Measurements from ENCODE around the gene CPLX3.

The CPLX3 gene

DNA sequence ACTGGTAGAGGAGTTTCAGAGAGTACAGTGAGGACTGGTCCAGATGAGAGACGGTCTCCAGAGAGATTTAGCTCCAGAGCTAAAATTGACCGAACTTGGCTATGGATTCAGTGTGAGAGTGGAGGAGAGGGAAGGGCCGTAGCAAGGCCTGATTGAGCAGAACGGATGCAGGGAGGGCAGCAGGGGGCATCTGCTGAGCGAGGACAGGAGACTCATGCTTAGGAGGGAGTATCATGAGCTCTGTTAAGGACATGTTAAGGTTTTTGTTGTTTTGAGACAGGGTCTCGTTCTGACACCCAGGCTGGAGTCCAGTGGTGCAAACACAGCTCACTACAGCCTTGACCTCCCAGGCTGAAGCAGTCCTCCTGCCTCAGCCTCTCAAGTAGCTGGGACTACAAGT, 21.5 kb upstream of the CPLX3 start:
- DNase-seq: no peak

DNA sequence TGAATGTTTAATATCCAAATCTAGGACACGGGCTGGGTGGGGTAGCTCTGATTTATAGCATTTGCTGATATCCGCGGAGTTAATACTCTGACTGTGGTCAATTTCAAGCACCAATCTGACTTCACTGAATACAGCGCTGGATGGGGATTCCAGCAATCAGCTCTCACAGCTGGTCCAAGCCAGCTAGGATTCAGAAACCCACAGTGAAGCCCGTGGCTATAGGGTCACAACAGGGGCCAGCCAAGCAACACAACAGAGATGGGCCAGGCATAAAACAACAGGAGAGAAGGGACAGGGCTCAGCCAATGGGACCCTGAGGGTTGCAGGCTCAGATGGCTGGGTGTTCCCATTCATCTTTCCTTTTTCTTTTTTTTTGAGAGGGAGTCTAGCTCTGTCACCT, 19.1 kb upstream of the CPLX3 start:
- DNase-seq: no peak

DNA sequence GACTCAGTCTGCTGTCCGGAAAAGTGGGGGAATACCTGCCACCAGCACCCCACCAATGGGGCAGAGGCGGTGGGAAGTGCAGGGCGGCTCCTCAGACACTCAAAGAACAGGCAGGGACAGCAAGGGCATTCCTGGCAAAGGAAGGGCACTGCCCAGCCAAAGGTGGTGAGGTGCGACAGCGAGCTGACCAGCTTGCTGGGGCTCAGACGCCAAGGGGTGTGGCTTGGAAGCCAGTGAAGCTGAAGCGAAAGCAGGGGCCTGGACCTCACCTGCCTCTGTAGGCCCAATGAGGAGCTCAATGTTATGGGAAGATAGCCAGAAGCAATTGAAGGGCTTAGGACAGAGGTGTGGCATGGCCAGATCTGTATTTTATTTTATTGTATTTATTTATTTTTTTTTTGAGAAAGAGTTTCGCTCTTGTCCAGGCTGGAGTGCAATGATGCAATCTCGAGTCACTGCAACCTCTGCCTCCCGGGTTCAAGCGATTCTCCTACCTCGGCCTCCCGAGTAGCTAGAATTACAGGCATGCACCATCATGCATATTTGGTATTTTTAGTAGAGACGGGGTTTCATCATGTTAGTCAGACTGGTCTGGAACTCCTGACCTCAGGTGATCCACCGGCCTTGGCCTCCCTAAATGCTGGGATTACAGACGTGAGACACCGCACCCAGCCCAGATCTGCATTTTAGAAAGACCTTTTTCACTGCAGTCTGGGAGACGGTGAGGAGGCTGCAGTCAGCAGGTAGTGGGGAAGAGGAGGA, 18.2 kb upstream of the CPLX3 start:
- DNase-seq: no peak

DNA sequence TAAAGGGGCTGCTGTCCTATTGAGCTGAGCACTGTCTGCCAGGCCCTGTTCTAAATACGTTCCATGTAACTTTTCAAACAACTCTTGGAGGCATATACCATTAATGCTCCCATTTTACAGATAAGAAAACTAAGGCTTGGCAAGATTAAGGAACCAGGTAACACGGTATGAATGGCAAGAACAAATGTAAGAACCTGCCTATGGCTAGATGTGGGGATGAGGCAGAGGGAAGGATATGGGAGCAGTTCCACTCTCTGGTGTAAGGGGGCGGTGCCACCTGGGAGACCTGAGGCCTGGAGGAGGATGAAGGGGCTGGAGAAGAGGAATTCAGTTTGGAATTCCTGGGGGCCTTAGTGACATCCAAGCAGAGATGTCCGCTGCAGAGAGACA, 17.6 kb upstream of the CPLX3 start:
- no peak for DNase-seq

DNA sequence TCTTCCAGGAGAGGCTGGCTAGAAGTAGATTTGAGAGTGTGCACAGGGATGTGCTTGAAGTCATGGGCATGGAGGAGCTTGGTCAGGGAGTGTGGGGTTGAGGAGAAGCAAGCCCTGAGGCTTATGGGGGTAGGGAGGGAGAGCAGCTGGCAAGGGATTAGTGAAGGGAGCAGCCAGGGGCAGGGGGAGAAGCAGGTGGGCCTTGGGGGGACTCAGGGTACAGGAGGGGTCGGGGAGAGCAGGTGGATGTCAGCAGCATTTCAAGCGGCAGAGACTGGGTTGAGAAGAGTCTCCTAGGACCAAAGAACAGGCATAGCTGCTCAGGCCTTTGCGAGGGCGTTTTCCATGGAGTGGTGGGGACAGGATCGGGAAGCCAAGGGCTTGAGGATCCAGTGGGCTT, 17.2 kb upstream of the CPLX3 start:
- no peak for DNase-seq

DNA sequence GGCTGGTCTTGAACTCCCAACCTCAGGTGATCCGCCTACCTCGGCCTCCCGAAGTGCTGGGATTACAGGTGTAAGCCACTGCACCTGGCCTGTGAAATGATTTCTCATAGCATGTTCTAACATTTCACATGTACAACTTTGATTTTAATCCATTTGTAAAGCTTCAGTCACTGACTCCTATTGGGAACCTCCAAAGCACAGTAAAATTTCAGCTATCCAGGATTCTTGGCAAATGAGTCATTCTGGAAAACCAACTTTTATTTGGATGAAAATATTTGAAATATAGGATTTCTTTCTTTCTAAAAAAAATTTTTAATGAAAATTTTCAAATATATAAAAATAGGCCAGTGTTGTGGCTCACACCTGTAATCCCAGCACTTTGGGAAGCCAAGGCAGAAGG, 16.5 kb upstream of the CPLX3 start:
- DNase-seq: no peak

DNA sequence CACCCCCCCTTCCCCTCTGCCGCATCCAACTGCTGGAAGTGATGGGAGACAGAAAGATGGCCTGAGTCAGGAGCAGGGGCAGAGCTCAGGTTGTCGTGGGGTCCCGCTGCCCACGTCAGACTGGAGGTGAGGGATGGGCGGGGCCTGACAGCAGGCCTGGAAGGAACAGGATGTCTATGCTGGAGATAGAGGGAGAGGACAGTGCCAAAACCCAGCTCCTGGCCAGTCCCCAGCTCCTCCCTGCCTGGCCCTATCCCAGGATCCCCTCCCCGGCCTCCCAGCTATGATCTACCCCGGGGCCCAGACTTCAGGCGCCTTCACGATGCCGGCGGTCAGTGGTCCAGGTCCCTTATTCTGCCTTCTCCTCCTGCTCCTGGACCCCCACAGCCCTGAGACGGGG, 13.9 kb upstream of the CPLX3 start, which contains the start of gene LMAN1L:
TSS of gene LMAN1L (plus strand) at position 303 of the 400 bp plus-strand sequence. CDS start at position 323, 20 bp downstream.
- no peak for DNase-seq

DNA sequence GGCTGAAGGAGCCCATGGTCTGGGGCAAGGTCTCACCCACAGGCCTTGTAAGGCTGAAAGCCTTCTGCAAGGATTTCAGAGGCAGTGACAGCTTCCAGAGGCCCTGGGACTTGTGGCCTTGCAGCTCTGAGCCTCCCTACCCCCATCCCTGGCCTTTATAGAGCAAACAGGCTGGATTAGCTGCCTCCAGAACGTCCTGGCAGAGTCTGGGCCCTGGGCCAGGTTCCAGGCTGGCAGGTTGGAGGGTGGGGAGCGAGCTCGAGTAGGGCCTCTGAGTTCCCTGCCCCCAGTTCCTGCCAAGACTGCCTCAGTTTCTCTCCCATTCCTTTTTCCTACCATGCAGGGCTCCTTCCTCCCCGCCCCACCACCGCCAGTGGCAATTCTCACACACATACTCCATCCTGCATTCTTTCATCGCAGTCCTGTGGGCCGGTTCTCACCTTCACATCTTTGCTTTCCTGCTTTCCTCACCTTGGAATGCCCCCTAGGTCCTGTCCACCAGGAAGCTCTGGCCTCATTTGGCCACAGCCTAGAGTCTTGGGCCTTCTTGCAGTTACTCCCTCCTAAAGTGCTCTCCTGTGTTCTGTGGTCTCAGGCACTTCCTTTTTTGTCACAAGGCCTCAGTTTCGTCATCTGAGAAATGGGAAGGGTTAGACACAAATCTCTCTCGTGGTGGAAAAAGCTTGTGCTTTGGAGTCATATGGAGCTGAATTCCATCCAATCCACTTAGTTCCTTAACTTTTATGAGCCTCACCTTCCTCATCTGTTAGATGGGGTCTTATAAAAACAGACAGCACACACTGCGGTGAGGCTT, 11.1 kb upstream of the CPLX3 start:
- DNase-seq: no peak

DNA sequence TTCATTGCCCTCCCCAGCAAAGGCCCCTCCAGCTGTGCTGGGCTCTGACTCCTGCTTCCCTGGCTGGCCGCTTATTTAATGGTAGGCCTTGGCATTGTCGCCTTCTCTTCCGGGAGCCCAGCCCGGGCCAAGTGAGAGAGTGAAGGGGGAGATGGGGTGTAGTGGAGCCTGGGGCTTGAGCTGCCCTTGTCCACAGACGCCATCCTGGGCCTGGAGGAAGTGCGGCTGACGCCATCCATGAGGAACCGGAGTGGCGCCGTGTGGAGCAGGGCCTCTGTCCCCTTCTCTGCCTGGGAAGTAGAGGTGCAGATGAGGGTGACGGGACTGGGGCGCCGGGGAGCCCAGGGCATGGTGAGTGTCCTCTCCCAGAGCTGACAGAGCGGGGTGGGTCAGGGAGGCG, 10.5 kb upstream of the CPLX3 start:
- DNase-seq: no peak

DNA sequence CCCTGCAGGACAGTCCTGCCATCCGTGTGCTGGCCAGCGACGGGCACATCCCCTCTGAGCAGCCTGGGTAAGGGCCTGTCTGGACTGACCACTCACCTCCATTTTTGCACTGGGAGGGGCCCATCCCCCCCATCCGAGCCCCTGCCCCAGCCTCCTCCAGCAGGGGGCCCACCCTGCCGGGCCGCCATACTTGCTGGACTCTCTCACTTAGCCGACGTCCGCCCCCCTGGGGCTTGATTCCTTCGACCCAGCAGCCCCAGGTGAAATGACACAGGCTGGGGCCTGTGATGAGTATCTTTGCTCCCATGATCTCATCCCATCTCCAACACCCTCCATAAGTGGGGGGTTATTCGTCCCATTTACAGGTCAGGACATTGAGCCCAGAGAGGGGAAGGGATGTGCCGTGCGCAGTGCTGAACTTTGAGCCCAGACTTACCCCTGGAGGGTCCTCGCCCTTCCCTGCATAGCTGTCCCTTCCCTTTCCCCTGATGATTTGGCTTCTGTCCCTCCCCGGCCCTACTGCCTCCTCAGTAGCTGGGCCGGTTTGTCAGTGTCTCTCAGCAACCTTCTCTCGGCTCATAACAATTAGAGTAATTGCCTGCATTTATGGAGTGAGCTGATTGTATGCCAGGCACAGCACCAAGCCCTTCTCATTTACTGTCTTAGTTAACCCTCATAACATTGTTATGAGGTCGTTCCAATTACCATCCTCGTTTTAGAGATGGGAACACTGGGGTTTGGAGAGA, 9.6 kb upstream of the CPLX3 start:
- DNase-seq: peak; percentile 23

DNA sequence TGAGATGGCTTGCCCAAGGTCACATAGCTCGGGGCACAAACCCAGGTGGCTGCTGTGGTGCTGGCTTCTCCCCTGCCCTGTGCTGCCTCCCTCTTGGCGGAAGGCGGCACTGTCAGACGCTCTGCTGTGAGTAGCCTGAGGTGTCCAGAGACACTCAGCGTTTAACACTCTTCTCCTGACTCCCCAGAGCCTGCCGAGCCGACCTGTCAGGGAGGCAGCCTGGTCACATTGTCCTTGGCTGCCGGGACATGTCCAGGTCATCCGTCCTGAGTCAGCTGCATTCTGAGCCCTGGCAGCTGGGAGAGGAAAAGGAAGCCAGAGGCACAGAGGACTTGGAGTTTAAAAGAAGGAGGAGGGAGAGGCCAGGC, 9.1 kb upstream of the CPLX3 start:
- DNase-seq: no peak

DNA sequence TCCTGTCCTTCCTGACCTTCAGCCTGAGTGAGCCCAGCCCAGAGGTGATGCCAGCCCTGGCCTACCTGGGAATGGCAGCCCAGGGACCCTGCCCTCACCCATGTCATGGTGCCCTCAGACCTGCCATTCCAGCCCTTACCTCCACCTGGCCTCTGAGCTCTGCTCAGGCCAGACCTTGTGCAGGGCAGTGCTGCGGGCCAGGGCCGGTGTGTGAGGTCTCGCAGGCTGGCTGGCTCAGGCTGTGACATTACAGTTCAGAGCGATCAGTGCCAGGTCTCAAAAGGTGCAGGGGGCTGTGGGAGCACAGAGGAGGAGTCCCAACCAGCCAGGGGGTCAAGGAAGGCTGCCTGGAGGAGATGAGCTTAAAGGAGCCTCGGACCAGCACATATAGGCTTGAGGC, 6.4 kb upstream of the CPLX3 start:
- DNase-seq: no peak

DNA sequence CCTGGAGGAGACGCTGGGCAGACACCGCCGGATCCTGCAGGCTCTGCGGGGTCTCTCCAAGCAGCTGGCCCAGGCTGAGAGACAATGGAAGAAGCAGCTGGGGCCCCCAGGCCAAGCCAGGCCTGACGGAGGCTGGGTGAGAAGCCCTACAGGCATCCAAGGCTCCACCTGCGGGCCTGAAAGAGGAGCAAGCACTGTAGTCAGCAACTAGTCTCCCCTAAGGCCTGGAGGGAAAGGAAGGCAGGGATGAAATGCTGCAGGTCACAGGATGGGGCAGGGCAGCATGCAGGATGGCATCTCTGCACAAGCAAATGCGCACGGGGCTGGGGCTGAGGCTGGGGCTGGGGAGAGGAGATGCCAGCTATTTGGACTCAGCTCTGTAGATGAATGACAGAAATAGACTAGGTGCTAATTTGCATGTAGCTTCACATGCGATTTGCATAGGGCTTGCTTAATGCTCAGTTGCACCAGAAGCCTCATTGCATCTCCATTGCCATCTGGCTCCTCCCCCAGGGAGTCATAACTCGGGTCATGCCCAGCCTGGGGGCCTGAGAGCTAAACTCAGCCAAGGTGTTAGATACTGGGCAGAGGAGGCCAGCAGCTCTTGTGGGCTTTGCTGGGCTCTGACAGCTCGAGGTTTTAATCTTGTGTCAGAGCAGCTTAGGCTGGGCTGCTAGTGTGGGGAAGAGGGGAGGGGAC, 5.2 kb upstream of the CPLX3 start:
- DNase-seq: no peak

DNA sequence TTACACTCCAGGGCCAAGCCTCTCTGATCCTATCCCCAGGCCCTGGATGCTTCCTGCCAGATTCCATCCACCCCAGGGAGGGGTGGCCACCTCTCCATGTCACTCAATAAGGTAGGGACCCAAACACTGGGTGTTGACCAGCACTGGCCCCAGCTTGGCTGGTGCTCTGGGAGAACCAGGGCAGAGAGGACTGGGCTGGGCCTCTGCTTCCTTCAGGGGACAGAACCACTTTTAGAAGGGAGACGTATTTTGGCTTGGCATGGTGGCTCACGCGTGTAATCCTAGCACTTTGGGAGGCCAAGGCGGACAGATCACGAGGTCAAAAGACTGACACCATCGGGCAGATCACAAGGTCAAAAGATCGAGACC, 4.7 kb upstream of the CPLX3 start:
- DNase-seq: no peak

DNA sequence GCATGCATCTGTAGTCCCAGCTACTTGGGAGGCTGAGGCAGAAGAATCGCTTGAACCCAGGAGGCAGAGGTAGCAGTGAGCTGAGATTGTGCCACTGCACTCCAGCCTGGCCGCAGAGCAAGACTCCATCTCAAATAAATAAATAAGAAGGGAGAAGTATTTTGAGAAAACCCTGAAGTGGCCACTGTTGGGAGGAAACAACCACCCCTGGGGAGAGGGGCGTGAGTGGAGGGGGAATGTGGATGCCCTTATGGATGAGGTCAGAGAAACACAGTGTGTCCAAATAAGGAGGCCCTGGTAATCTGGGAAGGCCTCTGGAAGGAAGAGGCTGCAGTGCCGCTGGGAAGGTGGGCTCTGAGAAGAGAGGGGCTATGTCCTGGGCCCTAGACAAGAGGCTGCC, 4.2 kb upstream of the CPLX3 start:
- DNase-seq: no peak

DNA sequence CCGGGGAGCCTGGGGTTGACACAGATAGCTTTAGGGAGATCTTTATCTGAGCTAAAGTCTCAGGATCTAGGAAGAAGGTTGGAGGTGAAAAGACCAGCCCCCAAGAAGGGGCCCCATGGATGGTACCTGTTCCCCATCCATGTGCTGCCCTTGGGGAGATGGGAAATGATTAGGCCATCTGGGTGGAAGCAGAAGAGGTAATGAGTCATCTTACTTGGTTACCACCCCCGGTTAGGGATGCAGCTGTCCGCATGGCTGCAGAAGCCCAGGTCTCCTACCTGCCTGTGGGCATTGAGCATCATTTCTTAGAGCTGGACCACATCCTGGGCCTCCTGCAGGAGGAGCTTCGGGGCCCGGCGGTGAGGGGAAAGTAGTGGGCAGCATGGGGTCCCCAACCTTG, 3.1 kb upstream of the CPLX3 start:
- no peak for DNase-seq

DNA sequence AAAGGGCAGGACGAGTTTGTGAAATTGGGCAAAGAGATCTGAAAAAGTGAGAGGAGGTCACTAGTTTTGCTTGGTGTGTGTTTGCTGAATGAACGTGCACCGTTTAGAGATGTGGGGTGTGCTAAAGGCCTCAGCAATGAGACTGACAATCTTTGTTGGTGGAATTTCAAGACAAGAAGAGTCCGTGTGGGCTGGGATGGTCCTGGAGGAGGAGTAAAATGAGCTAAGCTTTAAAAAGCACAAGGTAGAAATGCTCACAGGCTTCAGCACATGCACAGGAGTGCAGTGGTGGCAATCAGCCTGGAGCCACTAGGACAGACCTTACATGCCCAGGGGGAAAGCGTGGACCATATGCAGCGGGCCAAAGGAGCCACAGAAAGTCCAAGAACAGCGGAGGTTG, 1.5 kb upstream of the CPLX3 start:
- no peak for DNase-seq

DNA sequence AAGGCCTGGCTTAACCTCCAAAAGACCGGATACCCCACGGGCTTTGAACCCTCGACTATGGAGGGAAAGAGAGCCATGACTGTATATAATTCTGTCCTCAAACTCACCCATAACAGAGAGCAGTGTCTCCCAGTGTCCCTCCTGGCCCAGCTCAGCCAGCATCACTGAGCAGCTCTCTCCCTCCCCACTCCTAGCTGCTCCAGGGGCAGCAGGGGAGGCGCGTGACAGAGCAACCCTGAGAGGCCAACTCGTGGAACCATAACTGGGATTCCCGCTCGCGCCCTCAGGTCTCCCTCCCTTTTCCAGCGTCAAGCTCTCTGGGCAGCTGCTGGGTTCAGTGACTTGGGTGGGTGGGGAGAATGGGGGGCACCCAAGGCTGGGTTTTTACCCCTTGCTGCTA, 561 bp upstream of the CPLX3 start:
- DNase-seq: no peak

DNA sequence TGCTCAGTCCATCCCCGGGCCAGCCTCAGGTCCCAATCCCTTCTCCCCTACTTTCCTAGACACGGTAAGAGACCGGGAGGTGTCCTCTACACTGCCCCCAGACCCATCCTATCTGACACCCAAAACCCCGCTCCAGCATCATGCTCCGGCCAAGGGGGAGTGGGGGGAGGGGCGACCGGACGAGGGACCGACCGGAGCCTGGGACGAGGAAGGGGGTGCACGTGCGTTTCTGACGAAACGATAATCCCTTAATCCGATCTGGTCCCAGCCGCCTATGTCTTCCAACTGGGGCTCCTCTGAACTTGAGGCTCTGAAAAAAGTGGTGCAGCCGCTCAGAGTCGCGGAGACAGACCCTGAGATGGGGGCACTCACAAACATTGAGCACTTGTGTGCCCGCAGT, 494 bp downstream of the CPLX3 start:
- DNase-seq: no peak

DNA sequence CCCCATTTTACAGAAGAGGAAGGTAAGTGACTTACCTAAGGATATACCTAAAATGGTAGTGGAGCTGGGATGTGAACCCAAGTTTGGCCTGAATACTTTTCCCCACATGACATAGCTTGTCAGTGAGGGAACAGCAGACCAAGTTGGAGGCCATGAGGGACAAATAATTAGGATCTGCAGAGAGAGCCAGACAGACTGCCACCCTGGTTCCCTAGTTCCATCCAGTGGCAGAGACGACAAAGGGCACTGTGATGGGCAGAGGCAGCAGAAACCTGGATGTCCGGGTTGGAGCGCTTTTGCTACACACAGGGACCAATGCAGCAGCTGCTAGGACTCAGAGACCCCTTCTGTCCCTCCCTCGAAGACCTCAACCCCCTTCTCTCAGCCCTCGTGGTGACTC, 1.2 kb downstream of the CPLX3 start:
- no peak for DNase-seq

DNA sequence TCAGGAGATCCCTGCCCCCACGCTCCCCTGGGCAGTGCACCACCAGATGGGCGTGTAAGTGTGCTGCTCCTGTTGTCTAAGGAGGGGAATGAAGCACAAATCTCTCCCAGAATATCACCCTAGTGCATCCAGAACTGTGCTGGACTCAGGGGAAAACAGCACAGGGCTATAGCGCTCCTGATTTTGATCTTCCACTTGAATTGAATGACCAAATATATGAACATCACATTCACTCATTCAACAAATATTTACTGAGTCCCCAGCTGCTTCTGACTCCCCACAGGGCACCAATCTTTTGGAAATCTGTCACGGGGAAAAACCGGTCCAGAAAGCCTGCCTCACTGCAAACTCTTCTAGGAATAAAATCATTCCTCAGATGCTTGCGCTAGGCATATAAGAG, 2.4 kb downstream of the CPLX3 start:
- no peak for DNase-seq

DNA sequence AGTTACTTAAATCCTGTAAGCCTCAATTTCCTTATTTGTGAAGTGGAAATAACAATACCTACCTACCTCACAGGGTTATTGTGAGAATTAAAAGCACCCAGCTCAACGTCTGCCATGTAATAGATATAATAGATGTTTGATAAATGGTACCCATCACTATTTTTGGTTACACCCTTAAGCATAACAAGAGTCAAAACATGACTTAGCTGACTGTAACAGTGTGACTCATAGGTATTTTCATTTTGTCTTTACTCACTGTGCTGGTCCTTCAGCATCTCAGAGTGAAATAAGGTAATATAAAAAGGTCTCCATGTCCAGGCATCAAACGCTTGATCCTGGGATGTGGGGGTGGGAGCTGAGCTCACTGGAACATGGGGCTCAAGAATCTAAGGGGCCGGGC, 3.1 kb downstream of the CPLX3 start:
- DNase-seq: no peak

DNA sequence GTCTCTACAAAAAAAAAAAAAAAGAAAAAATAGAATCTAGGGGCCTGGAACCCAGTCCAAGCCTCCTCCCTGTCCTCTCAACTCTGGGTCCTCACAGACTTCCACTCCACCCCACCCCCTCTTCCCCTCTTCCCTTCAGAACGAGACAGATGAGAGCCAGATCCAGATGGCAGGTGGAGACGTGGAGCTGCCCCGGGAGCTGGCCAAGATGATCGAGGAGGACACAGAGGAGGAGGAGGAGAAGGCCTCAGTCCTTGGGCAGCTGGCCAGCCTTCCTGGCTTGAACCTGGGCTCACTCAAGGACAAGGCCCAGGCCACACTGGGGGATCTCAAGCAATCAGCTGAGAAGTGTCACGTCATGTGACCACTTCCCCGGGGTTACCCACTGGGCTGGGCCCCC, 3.6 kb downstream of the CPLX3 start:
- no peak for DNase-seq
